HepG2 (cell line): ENCODE measurements around the gene ZSWIM5. TPM values are rescaled to one million over a fixed set of nuclear protein-coding genes. Genes with fewer than 3 reads are reported as not detected.

Source experiments
- ATAC-seq: fragments of 200-7000 bp; cut with Tn5 transposase; 3 replicates; pipeline ENCODE4 v1.9.1; 2020; ENCODE audit warnings: mild to moderate bottlenecking, moderate library complexity
- BruUV-seq: library from RNA; stranded (reverse); fragments of 400-500 nt; replicated peaks from 2 replicates; lab custom pipeline; 2021; lab: Mats Ljungman, UMichigan
- CTCF ChIA-PET: fragments of 300-600 bp; formaldehyde crosslinking; extraction: SDS; loops from one replicate; lab custom pipeline; 2021; ENCODE audit warnings: low total read pairs, inconsistent platforms, low intra/inter-chr PET ratio; lab: Yijun Ruan, JAX
- POLR2A ChIA-PET: fragments of 350-600 bp; sonication (Branson Sonifier 250); formaldehyde crosslinking; loops from one replicate; lab custom pipeline; 2020; ENCODE audit warnings: antibody characterized with exemption, inconsistent platforms; lab: Yijun Ruan, JAX
- DNase-seq: peaks from one replicate; pipeline ENCODE4 v3.0.0-alpha.2; 2015; ENCODE audit warnings: low spot score
- FAIRE-seq: peaks from 3 replicates; lab custom pipeline; 2011; peaks lifted over from hg19 to GRCh38; lab: Jason Lieb, UNC
- H2AFZ ChIP-seq: one replicate; pipeline ENCODE4 v1.6.1; 2011; ENCODE audit warnings: low read length, inconsistent platforms
- H3K27ac ChIP-seq: fragments of 300-600 bp; 3 replicates; pipeline ENCODE4 v1.8.0; 2011; ENCODE audit warnings: mixed run types, mild to moderate bottlenecking, mixed read lengths, low read length, inconsistent platforms; ENCODE audit not compliant: insufficient read depth; ENCODE audit errors: extremely low read length
- H3K27me3 ChIP-seq, 2 experiments: fragments of 200-600 bp in 1 of 2; 2 replicates in 1 of 2; 3 replicates in 1 of 2; pipeline versions ENCODE4 v1.6.0 to v1.8.0; 2011; ENCODE audit warnings: low read length in 2 of 2, mild to moderate bottlenecking in 2 of 2, moderate library complexity in 2 of 2, inconsistent platforms in 1 of 2; ENCODE audit not compliant: insufficient read depth in 2 of 2, control insufficient read depth in 1 of 2
- H3K36me3 ChIP-seq, 2 experiments: fragments of 200-600 bp in 1 of 2; replicated peaks in 1 of 2; 2 replicates in 1 of 2; 3 replicates in 1 of 2; pipeline versions ENCODE4 v1.5.1 to v1.8.0; 2011; ENCODE audit warnings: low read length in 2 of 2, inconsistent platforms in 1 of 2; ENCODE audit not compliant: insufficient read depth in 2 of 2, control insufficient read depth in 1 of 2
- H3K4me1 ChIP-seq: 2 replicates; pipeline ENCODE4 v1.5.1; 2012; ENCODE audit warnings: low read length, inconsistent platforms; ENCODE audit not compliant: insufficient read depth
- H3K4me2 ChIP-seq: 2 replicates; pipeline ENCODE4 v1.6.0; 2011; ENCODE audit warnings: low read depth, low read length, inconsistent platforms
- H3K4me3 ChIP-seq, 3 experiments: fragments of 200-600 bp in 1 of 3; sonication (generic), shearing (Covaris generic) in 1 of 3; replicated peaks in 1 of 3; 2 replicates each; pipeline ENCODE4 v1.5.1; 2011 to 2016; ENCODE audit warnings: low read length in 3 of 3, inconsistent platforms in 2 of 3, low read depth in 2 of 3, mild to moderate bottlenecking in 2 of 3, control low read depth in 1 of 3, mixed read lengths in 1 of 3; ENCODE audit not compliant: insufficient read depth in 1 of 3
- H3K79me2 ChIP-seq: one replicate; pipeline ENCODE4 v1.6.1; 2011; ENCODE audit warnings: low read length, inconsistent platforms; ENCODE audit not compliant: insufficient read depth
- H3K9ac ChIP-seq: 2 replicates; pipeline ENCODE4 v1.6.0; 2011; ENCODE audit warnings: mild to moderate bottlenecking, low read depth, low read length, inconsistent platforms; ENCODE audit not compliant: insufficient read depth
- H3K9me3 ChIP-seq: 2 replicates; pipeline ENCODE4 v1.5.1; 2012; ENCODE audit warnings: mild to moderate bottlenecking, low read length
- H4K20me1 ChIP-seq: 2 replicates; pipeline ENCODE4 v1.6.0; 2011; ENCODE audit warnings: inconsistent platforms, mild to moderate bottlenecking, low read length, moderate library complexity; ENCODE audit not compliant: insufficient read depth
- GATA4 ChIP-seq: sonication (generic); IDR thresholded peaks from 2 replicates; pipeline ENCODE4 v1.6.1; 2016; ENCODE audit warnings: antibody characterized with exemption, low read depth, borderline replicate concordance
- JUNB ChIP-seq: sonication (generic); formaldehyde crosslinking; IDR thresholded peaks from 2 replicates; pipeline ENCODE4 v1.8.0; 2022; ENCODE audit warnings: missing genetic modification reagents, mild to moderate bottlenecking, borderline replicate concordance
- MIER2 ChIP-seq: IDR thresholded peaks from 2 replicates; pipeline ENCODE4 v1.6.1; 2016; ENCODE audit warnings: missing biosample characterization, missing genetic modification reagents
- RAD51 ChIP-seq: fragments of 450-650 bp; IDR thresholded peaks from 2 replicates; pipeline ENCODE4 v1.6.1; 2016; ENCODE audit warnings: borderline replicate concordance
- ZBTB7B ChIP-seq: sonication (generic); formaldehyde crosslinking; IDR thresholded peaks from 2 replicates; pipeline ENCODE4 v1.4.0; 2020; ENCODE audit warnings: missing genetic modification reagents
- ZFP36L1 ChIP-seq: sonication (generic); formaldehyde crosslinking; IDR thresholded peaks from 2 replicates; pipeline ENCODE4 v1.8.0; 2022; ENCODE audit warnings: mild to moderate bottlenecking, missing genetic modification reagents, moderate library complexity
- ZNF318 ChIP-seq: sonication (generic); formaldehyde crosslinking; IDR thresholded peaks from 2 replicates; pipeline ENCODE4 v1.4.0; 2020; ENCODE audit warnings: mild to moderate bottlenecking, missing genetic modification reagents
- ZNF331 ChIP-seq: sonication (generic); formaldehyde crosslinking; IDR thresholded peaks from 2 replicates; pipeline ENCODE4 v1.4.0; 2020; ENCODE audit warnings: missing genetic modification reagents
- WGBS: methylation state at CpG from one replicate; pipeline ENCODE4 v1.1.6; 2017; ENCODE audit warnings: low lambda C conversion rate; 5-methylcytosine and 5-hydroxymethylcytosine counted together
- in situ Hi-C: cut with HindIII; loops from 2 replicates; pipeline ENCODE4 v1.10.0; 2017; ENCODE audit warnings: low pct_unique_long_range_greater_than_20kb; ENCODE audit not compliant: extremely low pct_ligation_motif_present
- intact Hi-C: fragments of 100-400 bp; cut with micrococcal nuclease; formaldehyde crosslinking; loops from one replicate; pipeline ENCODE4 v1.10.0; 2022; ENCODE audit not compliant: unreplicated experiment
- polyA plus RNA-seq, 8 experiments: library from polyadenylated mRNA; depleted of rRNA in 3 of 8; stranded (reverse) in 7 of 8; unstranded in 1 of 8; fragments of >200 nt; fragmentation: Illumina TruSeq in 4 of 8; extraction: Trizol in 4 of 8; gene quantifications; 2 replicates each; pipeline versions ENCODE4 v1.2.1 to v1.2.3, GENCODE V29; 2011 to 2016; ENCODE audit warnings: low read depth in 4 of 8, missing spikeins in 1 of 8, mixed read lengths in 1 of 8; ENCODE audit not compliant: insufficient read depth in 1 of 8
- total RNA-seq, 5 experiments: library from RNA; depleted of rRNA; stranded (reverse); fragments of >200 nt; fragmentation: Illumina TruSeq; extraction: Trizol; gene quantifications; 2 replicates each; pipeline ENCODE4 v1.2.3, GENCODE V29; 2016; ENCODE audit warnings: low read depth in 1 of 5

Gene ZSWIM5
- total and polyA plus RNA-seq, 2 of the 13 experiments (the other 11 are each of a cell fraction or from before 2014, with no cell fraction given): 11.0 to 20.6 TPM

- WGBS: 91% methylated on average over 2 of the region's 2 CpGs
- Histone ChIP-seq H4K20me1 (no peaks in the 10 kb centered on the region), H3K4me2 (no peak overlapping the region), H3K4me1 (peaks cover 15% of the 10 kb centered on the region), H2AFZ (no peak overlapping the region), H3K27ac (no peak overlapping the region)
- CTCF ChIA-PET: no interaction called here
- POLR2A ChIA-PET: interaction anchor here (1.1 to 1.2 kb wide), 2 partner anchors 25 to 96 kb away, joined by 3 to 4 read pairs; no protein-coding TSS in a partner anchor
- no TSS peak for BruUV-seq
- ATAC-seq: no peak
- no peak for TF ChIP-seq ZBTB7B
- TF ChIP-seq ZFP36L1: no peak
- no peak for TF ChIP-seq RAD51
- TF ChIP-seq MIER2 (CRISPR knock-in tag): no peak
- TF ChIP-seq ZNF331 (CRISPR knock-in tag): no peak
- no peak for TF ChIP-seq JUNB (CRISPR knock-in tag)
- TF ChIP-seq ZNF318 (CRISPR knock-in tag): no peak
- no peak for TF ChIP-seq GATA4
- TF ChIP-seq, all 625 proteins: peak for 0
- Histone ChIP-seq H3K27me3 (no peaks in the 10 kb centered on the region), H3K9ac (no peak overlapping the region), H3K36me3 (peaks cover 14 to 39% of the 10 kb centered on the region in 2 experiments; a peak in 4 of 5 replicates), H3K79me2 (no peaks in the 10 kb centered on the region), H3K4me3 (no peak overlapping the region), H3K9me3 (no peaks in the 10 kb centered on the region)
- no peak for DNase-seq
- intact Hi-C loops (no loop called here), in situ Hi-C loops (no loop called here)
- FAIRE-seq: no peak
Observed at GRCh38 chr1:45038240-45038639, 168.2 kb downstream of the ZSWIM5 start.
